HepG2 (cell line): ENCODE measurements around the gene EFCAB8.

Experiments used
- ELF4 ChIP-seq: sonication (generic); formaldehyde crosslinking; IDR thresholded peaks from 2 replicates; pipeline ENCODE4 v1.5.0; 2020; ENCODE audit warnings: missing genetic modification reagents, mild to moderate bottlenecking, moderate library complexity, borderline replicate concordance
- IRF2 ChIP-seq: IDR thresholded peaks from 2 replicates; pipeline ENCODE4 v1.6.1; 2018; ENCODE audit warnings: missing genetic modification reagents, missing compliant biosample characterization
- NCOA2 ChIP-seq: sonication (generic); formaldehyde crosslinking; IDR thresholded peaks from 2 replicates; pipeline ENCODE4 v1.8.0; 2022; ENCODE audit warnings: inconsistent platforms
- TP53 ChIP-seq: sonication (generic); formaldehyde crosslinking; conservative IDR thresholded peaks from 2 replicates; pipeline ENCODE4 v1.4.0; 2020; ENCODE audit warnings: missing genetic modification reagents
- TF ChIP-seq, protein P1 (sequence below): IDR thresholded peaks from 2 replicates; pipeline ENCODE4 v1.6.1; 2016; ENCODE audit warnings: missing compliant biosample characterization, missing genetic modification reagents, borderline replicate concordance

DNA sequence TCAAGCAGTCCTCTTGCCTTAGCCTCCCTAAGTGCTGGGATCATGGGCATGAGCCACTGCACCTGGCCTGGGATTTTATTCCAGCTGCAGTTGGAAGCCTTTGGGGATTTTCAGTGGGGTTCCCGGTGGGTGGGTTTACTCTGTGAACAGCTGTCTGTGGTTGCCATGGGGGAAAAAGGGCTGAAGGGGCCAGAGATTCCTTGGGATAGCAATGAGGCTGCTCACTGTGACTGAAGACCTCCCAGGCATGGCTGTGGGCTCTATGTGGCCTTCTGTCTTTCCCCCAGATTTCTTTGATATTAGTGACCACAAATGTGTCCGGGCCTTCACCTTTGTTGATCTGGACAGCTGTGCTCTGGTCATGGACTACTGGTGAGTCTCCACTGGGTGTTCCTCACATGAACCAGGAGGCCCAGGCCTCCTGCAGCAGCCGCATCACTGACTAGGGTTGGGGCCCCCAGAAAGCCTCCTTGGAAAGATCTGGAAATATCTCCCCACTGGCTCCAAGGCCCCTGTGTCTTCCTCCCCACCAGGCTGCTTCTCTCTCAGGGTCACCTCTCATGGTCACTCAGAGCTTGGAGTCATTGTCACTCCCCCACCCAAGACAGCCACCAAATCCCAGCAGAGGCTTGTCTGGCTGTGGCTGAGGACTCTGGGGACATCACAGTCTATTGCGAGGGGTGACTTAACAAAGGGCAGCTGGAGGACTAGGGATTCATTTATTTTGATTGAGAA lies 33.4 kb downstream of the EFCAB8 start:
- TF ChIP-seq IRF2 (CRISPR knock-in tag) (no peak), ELF4 (no peak), NCOA2 (no peak), TP53 (CRISPR knock-in tag) (no peak)
- TF ChIP-seq, protein P1, sequence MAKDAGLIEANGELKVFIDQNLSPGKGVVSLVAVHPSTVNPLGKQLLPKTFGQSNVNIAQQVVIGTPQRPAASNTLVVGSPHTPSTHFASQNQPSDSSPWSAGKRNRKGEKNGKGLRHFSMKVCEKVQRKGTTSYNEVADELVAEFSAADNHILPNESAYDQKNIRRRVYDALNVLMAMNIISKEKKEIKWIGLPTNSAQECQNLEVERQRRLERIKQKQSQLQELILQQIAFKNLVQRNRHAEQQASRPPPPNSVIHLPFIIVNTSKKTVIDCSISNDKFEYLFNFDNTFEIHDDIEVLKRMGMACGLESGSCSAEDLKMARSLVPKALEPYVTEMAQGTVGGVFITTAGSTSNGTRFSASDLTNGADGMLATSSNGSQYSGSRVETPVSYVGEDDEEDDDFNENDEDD (CRISPR knock-in tag) = no peak
